Ovary (tissue), 3 donors: ENCODE measurements around the gene TCF12.

Experiments used
- CTCF ChIP-seq, 3 donors: fragments of 450-650 bp in 2 of 3; fragments of 200-600 bp in 1 of 3; IDR thresholded peaks; one replicate each; pipeline versions ENCODE4 v1.5.1 to v1.8.0; 2016 to 2022; ENCODE audit warnings: antibody characterized with exemption in 3 of 3, mild to moderate bottlenecking in 1 of 3
- POLR2A ChIP-seq: fragments of 450-650 bp; IDR thresholded peaks from one replicate; pipeline ENCODE4 v1.6.1; 2017; ENCODE audit warnings: antibody characterized with exemption, mild to moderate bottlenecking, moderate library complexity
- donor health status: DM: no; HTN: no; CAD: no.

- TF ChIP-seq CTCF (IDR thresholded peaks at IDR 0.05) (no peak), POLR2A (no peak)
Measured at GRCh38 chr15:57288926-57289580, 370.6 kb downstream of the TCF12 start.
